ENCODE data around the gene DDR1.
"Not testable (repeated sequence)": the region's sequence is repeated elsewhere in the genome, so short reads cannot be mapped to it uniquely, and the experiment has no call there.

Gene DDR1

GRCh38 chr6:30855429-30856075, 28.8 kb upstream of the DDR1 start:
- no peak for TF ChIP-seq CTCF (conservative IDR thresholded peaks at IDR 0.05; ENCODE audit: low read depth, low read length)
- no peaks in the 10 kb centered on the region for H3K36me3 ChIP-seq (ENCODE audit: insufficient read depth)
- no peak overlapping the region for H3K27ac ChIP-seq
- no peak overlapping the region for H3K9ac ChIP-seq
- H2AFZ ChIP-seq (ENCODE audit: low read depth) = no peak overlapping the region
- H3K27me3 ChIP-seq (ENCODE audit: insufficient read depth, low read depth) = no peaks in the 10 kb centered on the region
- no peaks in the 10 kb centered on the region for H4K20me1 ChIP-seq (ENCODE audit: insufficient read depth)
- no peaks in the 10 kb centered on the region for H3K4me1 ChIP-seq (ENCODE audit: low read depth, poor library complexity, severe bottlenecking)
- H3K4me2 ChIP-seq = no peak overlapping the region
- no peak overlapping the region for H3K4me3 ChIP-seq (IDR thresholded peaks at IDR 0.05; ENCODE audit: insufficient read depth, low read depth, low read length)
- H3K79me2 ChIP-seq (ENCODE audit: insufficient read depth, low read depth) = no peaks in the 10 kb centered on the region

GRCh38 chr6:30857112-30857511, 27.2 kb upstream of the DDR1 start:
- Histone ChIP-seq H3K27ac (no peak overlapping the region), H3K27me3 (ENCODE audit: insufficient read depth, low read depth) (no peaks in the 10 kb centered on the region), H3K4me1 (ENCODE audit: low read depth, poor library complexity, severe bottlenecking) (no peaks in the 10 kb centered on the region), H3K36me3 (ENCODE audit: insufficient read depth) (no peaks in the 10 kb centered on the region), H3K79me2 (ENCODE audit: insufficient read depth, low read depth) (no peaks in the 10 kb centered on the region), H4K20me1 (ENCODE audit: insufficient read depth) (no peaks in the 10 kb centered on the region), H2AFZ (ENCODE audit: low read depth) (no peak overlapping the region), H3K9ac (no peak overlapping the region), H3K4me2 (no peak overlapping the region), H3K4me3 (IDR thresholded peaks at IDR 0.05; ENCODE audit: insufficient read depth, low read depth, low read length) (no peak overlapping the region)
- TF ChIP-seq CTCF (conservative IDR thresholded peaks at IDR 0.05; ENCODE audit: low read depth, low read length) = no peak

DNA sequence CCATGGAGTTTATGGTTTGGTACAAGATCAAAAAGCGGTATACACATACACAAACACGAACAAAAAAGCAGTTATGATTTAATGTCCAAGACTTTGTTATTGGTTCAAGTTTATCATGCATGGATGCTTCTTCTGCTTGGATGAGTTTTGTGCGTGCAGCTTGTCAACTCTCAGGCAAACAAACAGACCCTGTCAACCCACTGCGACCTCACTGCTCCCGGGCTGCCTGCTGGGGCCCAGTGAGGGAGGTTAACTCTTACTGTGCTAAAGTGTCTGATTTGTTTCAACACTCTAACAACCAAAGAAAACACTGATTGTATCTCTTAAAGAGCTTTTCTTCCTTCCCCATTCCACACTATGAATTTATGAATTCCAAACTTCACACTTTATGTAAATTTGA, 26.8 kb upstream of the DDR1 start:
- H3K27me3 ChIP-seq (ENCODE audit: insufficient read depth, low read depth) = no peaks in the 10 kb centered on the region
- H3K4me2 ChIP-seq = no peak overlapping the region
- H3K79me2 ChIP-seq (ENCODE audit: insufficient read depth, low read depth) = no peaks in the 10 kb centered on the region
- H3K36me3 ChIP-seq (ENCODE audit: insufficient read depth) = no peaks in the 10 kb centered on the region
- no peaks in the 10 kb centered on the region for H3K4me1 ChIP-seq (ENCODE audit: low read depth, poor library complexity, severe bottlenecking)
- TF ChIP-seq CTCF (conservative IDR thresholded peaks at IDR 0.05; ENCODE audit: low read depth, low read length) = no peak
- no peaks in the 10 kb centered on the region for H4K20me1 ChIP-seq (ENCODE audit: insufficient read depth)
- H2AFZ ChIP-seq (ENCODE audit: low read depth) = no peak overlapping the region
- no peak overlapping the region for H3K27ac ChIP-seq
- no peak overlapping the region for H3K9ac ChIP-seq
- no peak overlapping the region for H3K4me3 ChIP-seq (IDR thresholded peaks at IDR 0.05; ENCODE audit: insufficient read depth, low read depth, low read length)

- H3K27ac ChIP-seq; H3K4me3 ChIP-seq (IDR thresholded peaks at IDR 0.05; ENCODE audit: insufficient read depth, low read depth, low read length); H2AFZ ChIP-seq (ENCODE audit: low read depth); H3K4me2 ChIP-seq; H4K20me1 ChIP-seq (ENCODE audit: insufficient read depth); H3K9ac ChIP-seq; H3K36me3 ChIP-seq (ENCODE audit: insufficient read depth); H3K79me2 ChIP-seq (ENCODE audit: insufficient read depth, low read depth); H3K27me3 ChIP-seq (ENCODE audit: insufficient read depth, low read depth); H3K4me1 ChIP-seq (ENCODE audit: low read depth, poor library complexity, severe bottlenecking): not testable (repeated sequence)
Measured at GRCh38 chr6:30859726-30860125, 24.6 kb upstream of the DDR1 start.

- Histone ChIP-seq H3K4me1 (ENCODE audit: low read depth, poor library complexity, severe bottlenecking) (no peaks in the 10 kb centered on the region), H4K20me1 (ENCODE audit: insufficient read depth) (no peaks in the 10 kb centered on the region), H3K27ac (no peak overlapping the region), H3K9ac (no peak overlapping the region), H2AFZ (ENCODE audit: low read depth) (no peak overlapping the region), H3K4me3 (IDR thresholded peaks at IDR 0.05; ENCODE audit: insufficient read depth, low read depth, low read length) (no peak overlapping the region), H3K27me3 (ENCODE audit: insufficient read depth, low read depth) (no peaks in the 10 kb centered on the region), H3K36me3 (ENCODE audit: insufficient read depth) (no peaks in the 10 kb centered on the region), H3K4me2 (no peak overlapping the region), H3K79me2 (ENCODE audit: insufficient read depth, low read depth) (no peaks in the 10 kb centered on the region)
- TF ChIP-seq CTCF (conservative IDR thresholded peaks at IDR 0.05; ENCODE audit: low read depth, low read length) = no peak
Measured at GRCh38 chr6:30861257-30862048, 22.9 kb upstream of the DDR1 start.
